HG03575 (cell line): ENCODE measurements around the gene EPHA3.
A peak's percentile ranks its signal among the peaks of the same experiment; 100 is the strongest.

Source experiments
- ATAC-seq: cut with Tn5 transposase; IDR thresholded peaks from one replicate; pipeline ENCODE4 v1.9.1; 2021; ENCODE audit not compliant: unreplicated experiment, insufficient number of reproducible peaks, low FRiP score; ENCODE audit errors: extremely low read depth

The EPHA3 gene

DNA sequence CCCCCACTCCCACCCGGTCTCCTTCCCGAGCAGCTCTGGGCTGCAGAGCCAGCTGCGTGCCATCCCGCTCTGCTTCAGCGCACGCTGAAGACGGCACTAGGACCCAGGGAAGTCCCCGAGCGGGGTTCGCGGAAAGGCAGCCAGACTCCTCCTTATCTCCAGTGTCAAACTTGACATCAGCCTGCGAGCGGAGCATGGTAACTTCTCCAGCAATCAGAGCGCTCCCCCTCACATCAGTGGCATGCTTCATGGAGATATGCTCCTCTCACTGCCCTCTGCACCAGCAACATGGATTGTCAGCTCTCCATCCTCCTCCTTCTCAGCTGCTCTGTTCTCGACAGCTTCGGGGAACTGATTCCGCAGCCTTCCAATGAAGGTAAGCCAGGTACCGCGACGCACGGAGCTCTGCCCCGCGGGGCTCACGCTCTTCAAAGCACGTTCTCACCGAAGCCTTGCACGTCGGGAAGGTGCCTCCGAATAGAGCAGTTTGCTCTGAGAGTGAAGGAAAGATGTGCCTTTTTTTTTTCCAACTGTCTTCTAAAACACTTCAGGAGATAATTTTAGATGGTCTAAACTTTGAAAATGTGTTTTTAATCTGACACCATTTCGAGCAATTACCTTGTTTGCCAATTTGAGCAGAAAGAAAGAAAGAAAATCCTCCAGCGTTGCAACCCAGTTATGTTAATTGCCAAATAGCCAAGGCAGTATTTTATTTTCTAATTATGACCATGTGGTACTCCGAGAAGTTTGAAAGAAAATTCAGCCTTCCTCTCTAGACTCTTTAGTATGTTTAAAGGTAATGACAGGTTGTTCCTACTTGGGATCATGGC is at the start of gene EPHA3:
EPHA3 (plus strand) TSS at position 161 of the 830 bp plus-strand sequence; CDS start at position 289, 128 bp downstream.
- peak; percentile 85 for ATAC-seq

DNA sequence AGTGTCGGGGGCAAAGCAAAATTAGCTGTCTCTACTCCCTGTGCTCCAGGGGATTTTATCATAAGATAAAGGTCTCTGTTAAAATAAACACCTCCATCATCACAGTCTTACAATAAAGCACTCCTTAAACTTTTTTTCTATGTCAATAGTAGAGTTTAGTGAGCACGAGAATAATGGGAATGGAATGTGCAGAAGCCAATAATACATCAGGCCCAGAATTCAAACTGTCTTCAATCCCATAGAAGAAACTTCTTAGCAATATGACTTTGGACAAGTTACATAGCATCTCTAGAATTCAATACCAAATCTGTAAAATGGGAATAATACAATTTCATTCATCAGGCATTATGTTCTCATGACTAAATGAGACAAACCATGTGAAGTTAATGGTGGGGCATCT is 49.0 kb upstream of the EPHA3 start:
- ATAC-seq: no peak

DNA sequence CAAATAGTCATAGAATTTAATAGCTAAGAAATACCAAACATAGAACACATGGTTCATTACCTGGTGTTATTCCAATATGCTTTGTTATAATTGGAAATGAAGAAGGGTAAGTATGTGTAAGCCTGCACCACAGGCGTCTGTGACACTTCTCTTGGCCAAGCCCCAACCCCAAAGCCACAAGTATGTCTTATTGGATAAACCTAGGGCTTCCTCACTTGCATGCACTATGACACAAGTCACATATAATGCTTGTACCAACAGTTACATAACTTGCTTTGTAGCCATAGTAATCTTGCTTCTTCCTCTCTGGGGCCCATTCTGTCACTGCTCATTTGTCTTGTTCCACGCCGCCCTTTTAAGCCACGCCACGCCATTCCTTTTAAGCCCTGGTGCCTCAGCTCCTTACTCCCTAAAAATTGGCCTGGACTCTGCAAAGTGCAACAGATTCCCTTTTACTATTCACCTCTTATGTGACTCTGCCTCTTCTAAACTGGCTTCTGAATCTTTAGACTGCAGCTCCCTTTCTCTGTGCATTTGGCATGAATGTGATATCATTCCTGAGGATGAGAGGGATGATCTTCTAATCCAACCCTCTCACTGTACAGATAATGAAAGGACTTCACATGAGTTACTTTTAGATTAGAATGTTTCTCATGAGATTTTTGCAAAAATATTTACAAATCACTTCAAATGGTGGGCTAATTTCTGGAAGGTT is 48.1 kb upstream of the EPHA3 start:
- no peak for ATAC-seq

DNA sequence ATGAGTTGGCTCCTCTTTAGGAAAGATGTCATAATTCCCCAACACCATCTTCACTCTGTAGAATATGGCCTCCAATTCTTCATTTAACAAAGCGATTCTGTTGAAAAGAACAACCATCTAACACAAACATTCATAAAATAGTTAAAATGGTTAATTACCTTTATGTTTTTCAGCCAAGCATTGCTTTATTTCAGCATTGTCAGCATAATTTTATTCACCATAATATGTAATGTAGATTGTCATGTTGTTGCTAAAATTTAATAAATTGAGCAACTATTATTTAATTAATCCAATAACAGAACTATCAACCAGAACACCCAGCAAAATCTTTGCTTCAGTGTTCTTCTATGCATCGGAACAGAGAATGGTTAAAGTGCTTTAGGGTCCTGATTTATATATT is 46.2 kb upstream of the EPHA3 start:
- ATAC-seq: no peak

DNA sequence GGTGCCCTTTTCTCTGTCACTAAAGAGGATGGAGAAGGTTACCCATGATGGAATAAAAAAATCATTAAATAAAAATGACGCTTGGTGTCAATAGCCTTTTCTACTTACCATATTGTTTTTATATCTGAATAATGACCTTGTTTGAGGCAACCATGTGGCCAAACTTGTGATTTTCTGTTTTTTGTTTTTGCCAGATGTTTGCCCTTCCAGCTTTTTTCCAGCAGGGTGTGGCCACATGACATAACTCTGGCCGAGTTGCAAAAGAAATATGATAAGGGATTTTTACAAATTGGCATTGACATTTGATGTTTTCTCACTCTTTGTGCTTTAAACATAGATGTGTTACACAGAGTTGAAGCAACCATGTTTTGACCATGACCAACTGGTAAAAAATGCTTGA is 39.7 kb upstream of the EPHA3 start:
- ATAC-seq: no peak

DNA sequence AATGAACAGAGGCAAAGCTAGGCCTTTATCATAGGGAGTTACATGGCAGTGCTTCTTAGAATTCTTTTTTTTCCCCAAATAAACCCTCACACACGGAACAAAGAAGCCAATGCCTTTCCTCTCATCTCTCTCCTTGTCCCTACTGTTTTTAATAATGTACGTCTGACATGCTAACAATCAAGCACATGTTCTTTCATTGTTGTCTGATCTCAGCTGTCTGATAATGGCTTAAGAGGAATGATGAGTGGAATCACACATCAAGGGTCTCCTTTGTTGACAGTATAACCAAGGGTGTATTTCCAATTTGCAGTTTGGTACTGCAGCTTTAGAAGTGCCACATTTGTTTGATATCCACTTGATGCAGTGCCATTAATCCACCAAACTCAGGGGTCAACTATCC is 34.8 kb upstream of the EPHA3 start:
- ATAC-seq: no peak

DNA sequence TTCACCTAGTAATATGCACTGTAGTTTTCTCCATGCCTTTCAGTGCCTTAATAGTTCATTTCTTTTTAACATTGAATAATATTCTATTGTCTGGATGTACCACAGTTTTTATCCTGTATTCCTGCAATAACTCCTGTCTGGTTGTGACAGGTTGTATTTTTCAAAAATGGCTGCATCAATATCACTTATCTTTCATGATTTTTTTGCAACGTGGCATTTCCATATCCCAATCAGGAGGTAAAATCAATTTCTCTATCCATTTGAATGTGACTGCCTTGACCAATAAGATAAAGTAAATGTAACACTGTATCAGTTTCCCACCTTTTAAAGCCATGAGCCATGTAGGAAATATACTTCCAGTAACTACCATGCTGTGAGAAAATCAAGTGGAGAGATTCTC is 27.5 kb upstream of the EPHA3 start:
- no peak for ATAC-seq

DNA sequence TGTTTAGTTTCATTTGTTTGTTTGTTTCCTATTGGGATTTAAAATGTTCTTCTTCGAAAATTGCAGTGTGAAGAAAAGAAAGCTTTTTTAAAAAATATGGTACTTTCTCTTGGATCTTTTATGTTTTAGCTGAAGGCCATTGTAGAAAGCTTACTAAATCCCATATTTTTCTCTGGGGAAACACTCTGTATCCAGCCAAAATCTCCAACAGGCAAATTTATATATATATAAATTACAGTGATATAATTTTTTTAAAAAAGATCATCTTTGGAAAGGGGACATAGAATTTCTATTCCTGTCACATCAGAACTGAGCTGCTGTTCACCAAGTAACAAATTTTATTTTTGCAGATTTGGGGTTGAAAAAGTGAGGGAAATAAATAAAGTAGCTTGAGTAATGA is 19.6 kb upstream of the EPHA3 start:
- ATAC-seq: no peak

DNA sequence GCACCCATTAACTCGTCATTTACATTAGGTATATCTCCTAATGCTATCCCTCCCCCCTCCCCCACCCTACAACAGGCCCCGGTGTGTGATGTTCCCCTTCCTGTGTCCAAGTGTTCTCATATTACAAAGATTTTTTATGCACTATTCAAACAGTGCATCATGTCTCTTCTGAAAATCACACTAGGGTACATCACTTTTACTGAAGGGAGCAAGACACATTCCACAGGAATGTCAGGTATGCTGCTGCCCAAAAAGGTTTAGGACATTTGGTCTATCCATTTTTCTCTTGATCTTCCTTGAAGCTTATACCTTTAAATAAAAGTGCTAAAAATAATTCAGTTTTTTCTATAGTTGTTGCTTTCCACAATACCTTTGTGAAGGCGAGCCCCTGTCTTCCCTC is 9.2 kb upstream of the EPHA3 start:
- ATAC-seq: no peak

DNA sequence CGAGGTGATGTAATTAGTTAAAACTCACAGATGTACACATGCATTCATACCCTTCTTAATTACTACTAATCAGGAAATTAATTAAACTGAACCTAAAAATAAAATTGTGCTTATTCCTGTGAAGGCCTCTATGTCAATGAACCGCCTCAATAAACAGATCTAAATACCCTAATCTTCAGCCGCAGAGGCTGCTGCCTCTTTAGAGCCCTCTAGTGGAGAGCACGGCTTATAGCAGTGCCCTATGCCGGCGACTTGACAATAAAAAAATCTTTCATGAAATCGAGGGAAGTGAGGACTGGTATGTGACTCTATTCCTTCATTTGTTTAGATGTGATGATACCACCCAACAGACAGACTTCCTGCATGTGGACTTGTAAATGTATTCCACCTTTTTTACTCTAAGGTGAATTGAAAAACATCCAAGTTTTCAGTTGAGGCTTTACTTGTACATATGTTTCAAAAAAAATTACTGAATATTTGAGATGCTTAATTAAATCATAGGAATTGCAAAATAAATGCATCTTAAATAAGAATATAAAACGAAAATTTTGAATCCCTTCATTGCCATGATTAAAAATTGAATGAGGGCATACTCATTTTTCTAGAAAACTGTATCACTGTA is 8.3 kb upstream of the EPHA3 start:
- peak; percentile 83 for ATAC-seq

DNA sequence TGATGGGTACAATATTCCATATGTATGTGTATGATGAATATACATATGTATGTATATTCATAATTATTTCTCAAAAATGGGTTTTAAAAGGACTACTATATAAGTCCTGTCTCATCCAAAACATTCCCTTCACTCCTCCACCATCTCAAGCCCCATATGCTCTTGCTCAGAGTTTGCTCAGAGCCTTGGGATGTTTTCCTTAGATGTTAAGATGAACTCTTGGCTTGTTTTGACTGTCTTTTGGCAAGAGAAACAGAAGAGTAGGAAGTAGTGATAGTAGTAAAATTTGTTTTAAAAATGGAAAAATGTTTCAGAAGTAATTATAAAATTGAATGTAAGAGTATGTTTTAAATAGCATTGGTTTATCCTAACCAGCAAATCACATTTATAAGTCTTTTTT is 6.2 kb upstream of the EPHA3 start:
- ATAC-seq: no peak

DNA sequence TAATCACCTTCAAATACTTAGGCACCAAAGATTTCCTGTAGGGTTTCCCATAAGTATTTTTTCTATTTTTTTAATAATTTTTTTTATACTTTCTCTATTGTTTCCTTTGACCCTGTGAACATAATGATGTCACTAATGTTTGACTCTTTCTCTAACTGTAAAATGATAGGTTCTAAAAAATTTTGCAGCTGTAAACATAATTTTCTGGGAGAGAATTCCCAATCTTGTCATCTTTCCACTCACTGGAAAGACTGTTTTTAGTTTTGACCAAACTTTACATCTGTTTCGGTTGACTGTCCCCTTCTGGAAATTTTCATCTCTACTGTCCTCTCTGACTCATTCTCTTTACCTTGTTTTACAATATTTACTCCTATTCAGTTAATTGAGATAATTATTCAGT is 5.5 kb upstream of the EPHA3 start:
- no peak for ATAC-seq

DNA sequence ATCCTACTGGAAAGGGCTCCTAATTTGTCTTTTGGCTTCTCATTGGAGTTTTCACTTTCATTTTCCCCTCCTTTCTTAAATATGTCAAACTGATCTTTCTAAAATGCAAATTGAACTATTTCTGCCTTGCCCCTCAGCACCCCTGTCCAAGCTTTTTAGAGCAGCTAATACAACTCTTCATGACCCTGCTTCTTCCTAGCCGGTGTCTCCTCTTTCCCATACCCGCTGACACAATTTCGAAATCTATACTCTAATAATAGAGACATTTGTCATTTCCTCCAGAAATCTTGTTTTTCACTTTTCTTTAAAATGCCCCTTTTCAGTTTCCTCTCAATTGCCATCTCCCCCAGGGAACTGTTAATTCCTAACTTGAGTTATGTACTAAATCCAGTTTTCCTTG is 2.9 kb upstream of the EPHA3 start:
- ATAC-seq: no peak

DNA sequence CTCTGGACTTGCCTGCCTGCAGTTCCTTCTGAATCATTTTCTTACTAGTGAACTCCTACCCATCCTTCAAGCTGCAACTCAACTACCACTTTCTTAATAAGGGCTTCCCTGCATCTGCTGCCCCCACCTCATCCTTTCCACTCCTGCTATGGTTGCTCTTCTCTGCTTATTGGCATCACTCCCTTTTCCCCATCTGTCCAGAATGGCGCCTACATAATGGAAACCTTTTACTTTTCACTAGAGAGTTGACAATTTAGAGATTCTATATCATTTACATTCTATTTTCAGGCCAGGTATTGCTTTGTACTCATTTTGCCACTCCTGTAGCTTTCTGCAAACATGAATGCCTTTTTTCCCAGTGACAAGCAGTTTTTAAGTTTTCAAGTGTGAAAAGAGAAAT is 1.9 kb upstream of the EPHA3 start:
- no peak for ATAC-seq

DNA sequence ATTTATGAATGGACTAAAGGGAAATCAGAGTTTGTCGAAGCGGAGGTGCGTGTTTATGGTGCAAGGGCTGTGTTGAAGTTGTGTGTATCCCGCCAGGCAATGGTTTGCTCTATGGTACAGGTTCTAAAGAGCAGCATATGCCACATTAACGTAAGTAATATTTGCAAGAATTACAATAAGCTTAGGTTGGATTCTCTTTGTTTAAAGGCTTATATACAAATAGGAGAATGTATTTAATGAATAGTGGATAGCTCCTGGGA is 800 bp downstream of the EPHA3 start:
- ATAC-seq: no peak

DNA sequence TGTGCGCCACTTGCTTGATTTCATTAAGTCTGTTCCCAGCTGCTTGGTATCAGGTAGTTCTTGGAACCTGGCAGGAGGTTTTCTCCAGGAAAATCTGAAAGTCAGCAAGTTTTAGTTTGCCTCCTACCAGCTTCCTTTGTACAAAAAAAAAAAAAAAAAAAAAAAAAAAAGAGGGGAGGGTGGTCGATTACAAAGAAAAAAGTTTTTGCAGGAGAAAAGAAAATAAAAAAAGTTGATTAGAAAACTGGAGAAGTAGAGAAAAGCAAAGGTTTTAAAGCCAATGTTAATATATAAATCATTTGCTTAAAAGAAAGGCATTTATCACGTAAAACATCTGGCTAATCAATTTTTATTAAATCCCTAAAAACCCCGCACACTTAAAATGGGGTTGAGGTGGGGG is 5.9 kb downstream of the EPHA3 start:
- no peak for ATAC-seq

DNA sequence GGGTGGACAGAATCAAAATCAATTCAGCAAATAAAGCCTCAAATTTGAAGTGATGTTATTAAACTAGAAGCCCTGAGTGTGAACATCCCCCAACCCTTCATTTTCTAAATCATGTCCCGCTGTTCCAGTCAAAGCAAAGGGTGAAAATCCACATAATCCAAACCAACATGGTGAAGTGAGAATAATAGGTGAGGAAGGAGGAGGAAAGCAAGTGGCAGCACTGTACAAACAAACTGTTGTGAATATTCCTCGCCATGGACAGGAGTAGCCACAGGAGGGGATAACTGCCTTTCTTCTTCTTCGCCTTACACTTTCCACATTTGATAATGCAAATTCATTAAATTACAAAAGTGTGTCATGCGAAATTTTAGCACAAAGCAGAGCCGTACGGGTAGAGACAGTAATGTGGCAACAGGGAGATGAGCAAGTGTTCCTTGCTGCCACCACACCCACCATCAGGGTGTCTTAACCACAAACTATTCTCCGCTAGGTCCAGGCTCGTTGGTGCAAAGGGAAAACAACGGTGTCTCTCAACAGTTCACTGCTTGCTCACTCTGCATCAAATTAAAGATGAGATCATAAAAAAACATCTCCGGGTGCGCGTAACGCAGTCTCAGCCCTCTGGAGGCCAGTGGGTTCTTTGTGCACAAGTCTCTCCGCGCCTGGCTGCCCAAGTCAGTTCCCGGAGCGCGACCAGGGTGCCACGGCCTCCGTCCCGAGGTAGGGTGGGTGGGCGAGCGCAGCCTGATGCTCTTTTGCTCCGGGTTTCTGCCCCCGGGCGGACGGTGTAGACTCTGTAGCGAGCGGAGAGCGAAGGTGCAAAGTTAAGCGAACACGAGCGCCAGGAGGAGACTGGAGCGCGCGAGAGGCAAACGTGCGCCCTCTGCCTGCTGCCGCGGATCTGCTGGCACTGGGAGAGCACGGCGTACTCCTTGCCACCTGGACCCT is 6.7 kb downstream of the EPHA3 start:
- ATAC-seq: no peak

DNA sequence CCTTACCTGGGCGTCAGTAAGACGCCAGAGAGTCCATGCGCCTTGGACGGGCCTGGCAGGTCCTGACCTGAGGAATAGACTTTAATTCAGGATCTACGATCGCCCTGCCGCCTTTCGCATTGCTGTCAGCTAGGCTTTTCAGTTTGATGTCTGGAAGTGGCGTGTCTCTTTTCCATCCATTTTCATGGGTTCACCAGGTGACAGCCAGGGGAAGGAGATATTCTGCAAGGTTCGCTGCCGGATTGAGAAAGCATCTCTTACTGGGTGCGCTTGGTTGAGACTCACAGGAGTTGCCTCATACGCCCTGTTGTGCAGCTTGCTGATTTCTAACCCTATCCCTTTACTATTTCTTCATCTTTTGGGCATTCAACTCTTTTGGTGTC is 7.4 kb downstream of the EPHA3 start:
- ATAC-seq: no peak

DNA sequence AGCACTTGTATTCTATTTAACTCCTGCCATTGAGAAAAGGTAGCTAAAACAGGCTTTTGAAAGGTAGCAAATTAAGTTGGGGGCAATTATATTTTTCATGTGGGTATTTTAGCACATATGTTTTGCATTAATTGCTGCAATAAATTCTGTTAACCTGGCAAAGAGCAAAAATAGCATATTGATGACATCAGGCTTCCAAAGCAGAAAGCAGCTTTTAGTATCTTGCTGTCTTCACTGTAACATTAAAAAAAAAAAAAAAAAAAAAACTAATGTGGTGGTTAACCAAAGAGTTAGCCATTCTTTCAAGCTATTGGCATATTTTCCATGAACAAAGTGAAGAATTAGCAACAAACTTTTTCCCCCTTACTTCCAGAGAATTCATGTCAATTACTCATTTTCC is 9.1 kb downstream of the EPHA3 start:
- no peak for ATAC-seq
